LNCaP clone FGC (cell line): ENCODE results near the gene SHMT2.

Source experiments
- DNase-seq: peaks from one replicate; pipeline ENCODE4 v3.0.0-alpha.2; 2011; ENCODE audit warnings: low read depth
- H3K4me3 ChIP-seq: 2 replicates; pipeline ENCODE4 v1.5.1; 2011; ENCODE audit warnings: mild to moderate bottlenecking, low read depth, low read length, control low read depth
- CTCF ChIP-seq: IDR thresholded peaks from 2 replicates; pipeline ENCODE4 v1.5.1; 2012; ENCODE audit warnings: mild to moderate bottlenecking; ENCODE audit not compliant: control insufficient read depth, insufficient read depth; ENCODE audit errors: extremely low read depth

Gene SHMT2

DNA sequence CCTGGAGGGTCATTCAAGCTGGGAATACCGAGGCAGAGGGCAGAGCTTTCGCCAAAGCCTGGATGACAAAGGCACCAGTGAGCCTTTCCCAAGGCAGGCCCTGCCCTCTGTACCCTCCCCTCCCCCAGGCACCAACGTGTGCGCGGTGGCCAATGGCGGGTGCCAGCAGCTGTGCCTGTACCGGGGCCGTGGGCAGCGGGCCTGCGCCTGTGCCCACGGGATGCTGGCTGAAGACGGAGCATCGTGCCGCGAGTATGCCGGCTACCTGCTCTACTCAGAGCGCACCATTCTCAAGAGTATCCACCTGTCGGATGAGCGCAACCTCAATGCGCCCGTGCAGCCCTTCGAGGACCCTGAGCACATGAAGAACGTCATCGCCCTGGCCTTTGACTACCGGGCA, 44.1 kb upstream of the SHMT2 start:
- no peak overlapping the region for H3K4me3 ChIP-seq
- no peak for DNase-seq
- TF ChIP-seq CTCF = no peak

DNA sequence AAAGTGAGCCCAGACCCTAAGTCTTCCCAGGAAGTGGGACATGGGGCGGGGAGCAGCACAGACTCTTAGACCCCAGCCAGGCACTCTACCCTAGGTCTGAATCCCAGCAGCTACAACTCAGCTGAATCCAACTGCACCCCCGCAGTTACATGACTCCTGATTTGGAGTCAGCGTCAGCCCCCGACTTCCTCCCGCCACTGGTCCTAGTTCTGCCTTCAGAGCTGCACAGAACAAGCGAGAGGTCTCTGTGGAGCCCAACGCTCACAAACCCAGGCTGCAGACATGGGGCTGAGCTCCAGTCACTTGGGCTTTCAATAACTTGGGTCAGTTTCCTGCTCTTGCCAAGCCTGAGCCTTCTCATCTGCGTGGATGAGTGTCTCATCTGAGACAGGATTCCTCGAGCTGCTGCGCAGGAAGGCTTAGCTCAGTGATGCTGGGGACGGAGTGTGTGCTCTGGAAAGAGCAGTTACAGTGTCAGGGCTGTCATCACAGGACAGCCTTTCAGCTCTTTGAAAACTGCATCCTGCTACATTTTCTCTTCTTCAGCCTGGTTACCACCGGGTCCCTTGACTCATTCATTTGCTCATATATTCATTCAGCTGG, 43.5 kb upstream of the SHMT2 start:
- no peak for DNase-seq
- H3K4me3 ChIP-seq = no peak overlapping the region
- no peak for TF ChIP-seq CTCF

DNA sequence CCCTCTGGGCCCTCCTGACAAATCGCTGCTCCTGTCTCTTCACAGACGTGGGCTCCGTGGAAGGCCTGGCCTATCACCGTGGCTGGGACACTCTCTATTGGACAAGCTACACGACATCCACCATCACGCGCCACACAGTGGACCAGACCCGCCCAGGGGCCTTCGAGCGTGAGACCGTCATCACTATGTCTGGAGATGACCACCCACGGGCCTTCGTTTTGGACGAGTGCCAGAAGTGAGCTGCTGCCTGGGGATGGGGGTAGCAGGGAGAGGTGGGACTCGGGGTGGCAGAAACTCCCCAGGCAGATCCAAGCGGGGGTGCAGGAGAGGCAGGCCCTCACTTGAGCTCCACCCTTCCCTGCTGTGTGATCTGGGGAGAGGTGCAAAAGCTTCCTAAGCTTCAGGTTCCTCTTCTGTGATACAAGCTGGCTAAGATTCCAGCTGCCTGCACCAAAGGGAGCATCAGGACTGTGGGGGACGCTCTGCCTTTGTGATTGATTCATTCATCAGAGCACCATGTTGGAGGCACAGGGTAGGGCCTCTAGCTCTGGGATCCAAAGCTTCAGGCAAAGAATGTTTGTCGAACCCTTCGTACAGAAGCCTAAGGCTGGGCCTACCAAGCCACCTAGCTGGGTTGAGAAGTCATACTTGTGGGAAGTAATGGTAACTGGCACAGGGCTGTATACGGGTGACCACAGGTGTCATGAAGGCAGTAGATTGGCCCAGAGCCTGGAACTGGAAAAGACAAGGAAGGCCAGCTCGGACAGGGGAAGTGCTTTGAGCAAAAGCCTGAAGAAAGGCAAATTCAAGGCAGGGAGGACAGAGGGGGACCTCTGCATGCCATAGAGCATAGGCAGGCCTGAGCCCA, 42.1 kb upstream of the SHMT2 start:
- no peak for TF ChIP-seq CTCF
- no peak for DNase-seq
- H3K4me3 ChIP-seq = no peak overlapping the region

DNA sequence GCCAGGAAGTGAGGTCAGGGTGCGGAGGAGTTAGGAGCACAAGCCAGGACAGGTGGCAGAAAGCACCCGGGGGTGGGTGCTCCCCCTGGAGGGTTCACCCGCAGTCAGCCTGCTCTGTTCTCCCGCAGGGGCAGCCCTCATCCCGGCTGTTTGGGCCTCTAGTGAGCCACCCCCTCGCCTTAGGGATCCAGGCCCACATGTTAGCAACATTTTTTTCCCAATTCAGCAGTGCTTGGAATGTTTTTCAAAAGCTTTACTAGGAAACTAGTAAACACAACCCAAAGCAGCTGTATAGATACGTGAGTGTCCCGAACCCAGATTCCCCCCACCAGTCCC, 41.5 kb upstream of the SHMT2 start:
- no peak for TF ChIP-seq CTCF
- DNase-seq = no peak

GRCh38 chr12:57190037-57190436, 39.5 kb upstream of the SHMT2 start:
- no peak for DNase-seq
- TF ChIP-seq CTCF = no peak
- H3K4me3 ChIP-seq = no peak overlapping the region

More for the DNA sequence above, 41.5 kb upstream of the SHMT2 start:
- no peak overlapping the region for H3K4me3 ChIP-seq

DNA sequence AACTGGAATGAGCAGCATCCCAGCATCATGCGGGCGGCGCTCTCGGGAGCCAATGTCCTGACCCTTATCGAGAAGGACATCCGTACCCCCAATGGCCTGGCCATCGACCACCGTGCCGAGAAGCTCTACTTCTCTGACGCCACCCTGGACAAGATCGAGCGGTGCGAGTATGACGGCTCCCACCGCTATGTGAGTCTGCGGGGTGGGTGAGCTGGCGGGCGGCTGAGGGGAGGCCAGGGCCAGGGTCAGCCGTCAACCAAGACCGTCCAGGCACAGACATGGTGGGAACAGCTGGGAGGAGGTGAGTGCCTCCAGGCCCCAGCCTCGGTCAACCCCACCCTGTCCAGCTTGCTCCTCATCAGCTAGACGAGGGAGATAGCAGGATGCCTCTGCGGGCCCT, 38.7 kb upstream of the SHMT2 start:
- H3K4me3 ChIP-seq = no peak overlapping the region
- DNase-seq = no peak
- no peak for TF ChIP-seq CTCF
